Stimulated activated CD4-positive, alpha-beta T cell treated with anti-CD3 and anti-CD28 coated beads, TNF-alpha, amount 100 ng/mL, for 24 hours (primary cell): ENCODE data around the gene MINK1.
A peak's percentile ranks its signal among the peaks of the same experiment; 100 is the strongest.

ENCODE experiments used
- DNase-seq, 3 experiments: peaks; one replicate each; pipeline ENCODE4 v3.0.0-alpha.2; 2020; ENCODE audit warnings: low read depth in 3 of 3

MINK1 gene

GRCh38 chr17:4833178-4833940, at the start of gene MINK1:
TSS of gene MINK1 (plus strand) at chr17:4833340. CDS start at chr17:4833584, 244 bp downstream.
- peak; percentile 77 to 84 (median 82) for DNase-seq

GRCh38 chr17:4785311-4786105, 47.6 kb upstream of the MINK1 start:
- no peak for DNase-seq

GRCh38 chr17:4786106-4786511, 47.0 kb upstream of the MINK1 start, which contains the start of gene VMO1:
TSS of gene VMO1 (minus strand) at chr17:4786364. CDS start at chr17:4786352, 12 bp downstream.
- no peak for DNase-seq

GRCh38 chr17:4786516-4786915, 46.6 kb upstream of the MINK1 start:
- no peak for DNase-seq

GRCh38 chr17:4788159-4788806, 44.9 kb upstream of the MINK1 start:
- no peak for DNase-seq

- no peak for DNase-seq
Observed at GRCh38 chr17:4788807-4789700, 44.1 kb upstream of the MINK1 start, which contains the start of gene GLTPD2. TSS of gene GLTPD2 (plus strand) at chr17:4788964. CDS start at chr17:4789012, 48 bp downstream.

- no peak for DNase-seq
Observed at GRCh38 chr17:4789701-4789950, 43.5 kb upstream of the MINK1 start.

GRCh38 chr17:4789951-4790704, 43.0 kb upstream of the MINK1 start:
- peak; percentile 58 to 81 (median 59) for DNase-seq

- DNase-seq = no peak
Observed at GRCh38 chr17:4790705-4791088, 42.4 kb upstream of the MINK1 start.

- DNase-seq = no peak
Observed at GRCh38 chr17:4795168-4795567, 38.0 kb upstream of the MINK1 start.

GRCh38 chr17:4796552-4796920, 36.6 kb upstream of the MINK1 start:
- peak in 1 of 3 experiments; percentile 52 for DNase-seq

GRCh38 chr17:4800462-4801196, 32.5 kb upstream of the MINK1 start:
- DNase-seq = no peak

GRCh38 chr17:4802228-4802627, 30.9 kb upstream of the MINK1 start, which contains the start of gene C17orf114:
TSS of gene C17orf114 (minus strand) at chr17:4802328.
- no peak for DNase-seq

GRCh38 chr17:4806456-4806776, 26.7 kb upstream of the MINK1 start:
- DNase-seq = no peak

- peak; percentile 70 to 91 (median 72) for DNase-seq
Observed at GRCh38 chr17:4806777-4807604, 26.1 kb upstream of the MINK1 start, which contains the start of gene PLD2. TSS of gene PLD2 (plus strand) at chr17:4807152. CDS start at chr17:4807773, 621 bp downstream.

- no peak for DNase-seq
Observed at GRCh38 chr17:4807605-4808377, 25.3 kb upstream of the MINK1 start.

- no peak for DNase-seq
Observed at GRCh38 chr17:4808378-4808767, 24.8 kb upstream of the MINK1 start.

- no peak for DNase-seq
Observed at GRCh38 chr17:4810696-4811290, 22.3 kb upstream of the MINK1 start.
